ENCODE measurements around the gene TRIM22. TPM values are rescaled to one million over a fixed set of nuclear protein-coding genes. Genes with fewer than 3 reads are reported as not detected.

Gene TRIM22
- polyA plus RNA-seq, 1 donor from 2014 or later: 4.3 TPM

- Histone ChIP-seq H3K79me2 (replicated peaks; ENCODE audit: insufficient read depth, low read length) (no peaks in the 10 kb centered on the region), H3K9me2 (ENCODE audit: insufficient read depth, low read length) (no peaks in the 10 kb centered on the region), H3K36me3 (ENCODE audit: insufficient read depth, low read length) (no peaks in the 10 kb centered on the region), H4K20me1 (ENCODE audit: insufficient read depth) (no peaks in the 10 kb centered on the region), H3K9ac (ENCODE audit: low read length) (no peak within 1 kb of the TSS), H3K27me3 (ENCODE audit: insufficient read depth, low read depth, low read length) (no peaks in the 10 kb centered on the region), H3K9me3 (ENCODE audit: low read length) (no peaks in the 10 kb centered on the region), H3F3A (ENCODE audit: insufficient read depth, low read length, poor library complexity, severe bottlenecking) (no peaks in the 10 kb centered on the region), H2AFZ (ENCODE audit: low read depth, low read length) (no peak within 1 kb of the TSS), H3K27ac (ENCODE audit: low read length) (no peak within 1 kb of the TSS), H3K4me2 (ENCODE audit: low read length) (no peak within 1 kb of the TSS), H3K4me3 (ENCODE audit: low read length) (peak within 1 kb of the TSS; percentile 1)
- TF ChIP-seq POLR2AphosphoS5 (IDR thresholded peaks at IDR 0.05) (no peak), RAD21 (conservative IDR thresholded peaks at IDR 0.05) (no peak), REST (IDR thresholded peaks at IDR 0.05; ENCODE audit: borderline replicate concordance) (no peak), SMC3 (conservative IDR thresholded peaks at IDR 0.05; ENCODE audit: poor library complexity) (no peak), CTCF (IDR thresholded peaks at IDR 0.05; ENCODE audit: poor library complexity, severe bottlenecking) (no peak), EP300 (conservative IDR thresholded peaks at IDR 0.05; ENCODE audit: poor library complexity, severe bottlenecking) (no peak), EZH2 (IDR thresholded peaks at IDR 0.05; ENCODE audit: borderline replicate concordance, insufficient read depth, low read length, poor library complexity, severe bottlenecking) (no peak), TAF1 (IDR thresholded peaks at IDR 0.05; ENCODE audit: low read depth) (no peak), MXI1 (conservative IDR thresholded peaks at IDR 0.05; ENCODE audit: poor library complexity, severe bottlenecking) (no peak)
Observed at GRCh38 chr11:5684646-5685362, 4.8 kb upstream of the TRIM22 start, which contains the start of gene TRIM5. TRIM5 (minus strand) TSS chr11:5685074; CDS start chr11:5680177, 4,897 bp downstream.

- no peaks in the 10 kb centered on the region for H3K9me3 ChIP-seq (ENCODE audit: low read length)
- H3K9ac ChIP-seq (ENCODE audit: low read length): no peak overlapping the region
- H3K27me3 ChIP-seq (ENCODE audit: insufficient read depth, low read depth, low read length): no peaks in the 10 kb centered on the region
- H3K9me2 ChIP-seq (ENCODE audit: insufficient read depth, low read length): no peaks in the 10 kb centered on the region
- no peak overlapping the region for H3K4me2 ChIP-seq (ENCODE audit: low read length)
- no peaks in the 10 kb centered on the region for H3K79me2 ChIP-seq (replicated peaks; ENCODE audit: insufficient read depth, low read length)
- no peak overlapping the region for H2AFZ ChIP-seq (ENCODE audit: low read depth, low read length)
- no peaks in the 10 kb centered on the region for H3F3A ChIP-seq (ENCODE audit: insufficient read depth, low read length, poor library complexity, severe bottlenecking)
- H3K4me3 ChIP-seq (ENCODE audit: low read length): no peak overlapping the region
- no peaks in the 10 kb centered on the region for H4K20me1 ChIP-seq (ENCODE audit: insufficient read depth)
- H3K36me3 ChIP-seq (ENCODE audit: insufficient read depth, low read length): no peaks in the 10 kb centered on the region
- no peak overlapping the region for H3K27ac ChIP-seq (ENCODE audit: low read length)
- no peak for TF ChIP-seq EP300 (conservative IDR thresholded peaks at IDR 0.05; ENCODE audit: poor library complexity, severe bottlenecking)
- no peak for TF ChIP-seq RAD21 (conservative IDR thresholded peaks at IDR 0.05)
- TF ChIP-seq CTCF (IDR thresholded peaks at IDR 0.05; ENCODE audit: poor library complexity, severe bottlenecking): no peak
- TF ChIP-seq POLR2AphosphoS5 (IDR thresholded peaks at IDR 0.05): no peak
- TF ChIP-seq TAF1 (IDR thresholded peaks at IDR 0.05; ENCODE audit: low read depth): no peak
- no peak for TF ChIP-seq SMC3 (conservative IDR thresholded peaks at IDR 0.05; ENCODE audit: poor library complexity)
- TF ChIP-seq EZH2 (IDR thresholded peaks at IDR 0.05; ENCODE audit: borderline replicate concordance, insufficient read depth, low read length, poor library complexity, severe bottlenecking): no peak
- no peak for TF ChIP-seq REST (IDR thresholded peaks at IDR 0.05; ENCODE audit: borderline replicate concordance)
- no peak for TF ChIP-seq MXI1 (conservative IDR thresholded peaks at IDR 0.05; ENCODE audit: poor library complexity, severe bottlenecking)
Observed at GRCh38 chr11:5686426-5686825, 3.2 kb upstream of the TRIM22 start.
